ENCODE measurements around the gene KRTAP2-3.

KRTAP2-3 gene

GRCh38 chr17:41026715-41027471, 33.0 kb downstream of the KRTAP2-3 start, which contains the start of gene KRTAP1-5:
TSS of gene KRTAP1-5 (minus strand) at chr17:41027208. CDS start at chr17:41027155, 53 bp downstream.
- DNase-seq: no peak

- no peak for DNase-seq
These were observed 35.2 kb downstream of the KRTAP2-3 start for GRCh38 chr17:41024697-41025096.

- DNase-seq: no peak
These were observed 39.6 kb downstream of the KRTAP2-3 start for GRCh38 chr17:41020336-41020735.

- DNase-seq: no peak
These were observed 40.5 kb downstream of the KRTAP2-3 start for GRCh38 chr17:41019415-41019814.

- no peak for DNase-seq
These were observed 41.4 kb downstream of the KRTAP2-3 start for GRCh38 chr17:41018541-41018940.

- no peak for DNase-seq
These were observed 43.2 kb downstream of the KRTAP2-3 start for GRCh38 chr17:41016578-41017215.

GRCh38 chr17:41015454-41015853, 44.5 kb downstream of the KRTAP2-3 start:
- DNase-seq: no peak

- no peak for DNase-seq
These were observed 46.3 kb downstream of the KRTAP2-3 start for GRCh38 chr17:41013606-41014005.

GRCh38 chr17:41013181-41013580, 46.7 kb downstream of the KRTAP2-3 start:
- no peak for DNase-seq

GRCh38 chr17:41012326-41013120, 47.4 kb downstream of the KRTAP2-3 start:
- DNase-seq: no peak

- no peak for DNase-seq
These were observed 49.5 kb downstream of the KRTAP2-3 start for GRCh38 chr17:41010441-41010840.

- DNase-seq: no peak
These were observed 50.0 kb downstream of the KRTAP2-3 start for GRCh38 chr17:41009936-41010335.

- no peak for DNase-seq
These were observed 50.6 kb downstream of the KRTAP2-3 start for GRCh38 chr17:41009301-41009760.
